PC-3 (cell line): Measurements from ENCODE around the gene PCDHB7.
"Not testable (repeated sequence)": the region's sequence is repeated elsewhere in the genome, so short reads cannot be mapped to it uniquely, and the experiment has no call there.

Source experiments
- EZH2phosphoT487 ChIP-seq: fragments of 300-600 bp; sonication (generic); IDR thresholded peaks from 2 replicates; pipeline ENCODE4 v1.6.1; 2018; ENCODE audit warnings: mild to moderate bottlenecking, antibody characterized with exemption, low read length, borderline replicate concordance
- TF ChIP-seq, protein P1 (sequence below): fragments of 300-600 bp; sonication (generic); conservative IDR thresholded peaks from 2 replicates; pipeline ENCODE4 v1.5.1; 2017; ENCODE audit warnings: antibody characterized with exemption, low read depth, mild to moderate bottlenecking, low read length

DNA sequence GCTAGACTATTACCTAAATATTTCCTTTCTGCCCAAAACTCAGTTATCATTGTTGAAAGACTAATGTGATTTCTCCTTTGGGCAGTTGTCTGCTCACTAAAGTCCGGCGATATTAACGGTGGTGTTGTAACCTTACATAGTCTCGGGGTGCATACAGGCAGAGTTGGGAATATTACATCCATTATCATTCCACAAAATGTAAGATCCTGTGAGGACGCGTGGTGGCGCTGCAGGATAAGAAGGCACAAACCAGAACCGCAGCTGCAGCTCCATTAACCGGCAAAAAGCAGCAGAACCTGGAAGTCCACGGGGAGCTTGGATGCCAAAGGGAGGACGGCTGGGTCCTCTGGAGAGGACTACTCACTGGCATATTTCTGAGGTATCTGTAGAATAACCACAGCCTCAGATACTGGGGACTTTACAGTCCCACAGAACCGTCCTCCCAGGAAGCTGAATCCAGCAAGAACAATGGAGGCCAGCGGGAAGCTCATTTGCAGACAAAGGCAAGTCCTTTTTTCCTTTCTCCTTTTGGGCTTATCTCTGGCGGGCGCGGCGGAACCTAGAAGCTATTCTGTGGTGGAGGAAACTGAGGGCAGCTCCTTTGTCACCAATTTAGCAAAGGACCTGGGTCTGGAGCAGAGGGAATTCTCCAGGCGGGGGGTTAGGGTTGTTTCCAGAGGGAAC is 41.4 kb downstream of the PCDHB7 start, which contains the start of gene PCDHB13:
- TF ChIP-seq EZH2phosphoT487 = not testable (repeated sequence)
- TF ChIP-seq, protein P1, sequence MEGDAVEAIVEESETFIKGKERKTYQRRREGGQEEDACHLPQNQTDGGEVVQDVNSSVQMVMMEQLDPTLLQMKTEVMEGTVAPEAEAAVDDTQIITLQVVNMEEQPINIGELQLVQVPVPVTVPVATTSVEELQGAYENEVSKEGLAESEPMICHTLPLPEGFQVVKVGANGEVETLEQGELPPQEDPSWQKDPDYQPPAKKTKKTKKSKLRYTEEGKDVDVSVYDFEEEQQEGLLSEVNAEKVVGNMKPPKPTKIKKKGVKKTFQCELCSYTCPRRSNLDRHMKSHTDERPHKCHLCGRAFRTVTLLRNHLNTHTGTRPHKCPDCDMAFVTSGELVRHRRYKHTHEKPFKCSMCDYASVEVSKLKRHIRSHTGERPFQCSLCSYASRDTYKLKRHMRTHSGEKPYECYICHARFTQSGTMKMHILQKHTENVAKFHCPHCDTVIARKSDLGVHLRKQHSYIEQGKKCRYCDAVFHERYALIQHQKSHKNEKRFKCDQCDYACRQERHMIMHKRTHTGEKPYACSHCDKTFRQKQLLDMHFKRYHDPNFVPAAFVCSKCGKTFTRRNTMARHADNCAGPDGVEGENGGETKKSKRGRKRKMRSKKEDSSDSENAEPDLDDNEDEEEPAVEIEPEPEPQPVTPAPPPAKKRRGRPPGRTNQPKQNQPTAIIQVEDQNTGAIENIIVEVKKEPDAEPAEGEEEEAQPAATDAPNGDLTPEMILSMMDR = 0 out of 2 replicates have a peak, but pooled peaks have one; percentile 18
